Activated CD8-positive, alpha-beta T cell treated with anti-CD3 and anti-CD28 coated beads, Interleukin-2, amount 10 ng/mL, durations not matched to agents 7 days and 5 days (primary cell): Measurements from ENCODE around the gene LNX2. TPM values are rescaled to one million over a fixed set of nuclear protein-coding genes. Genes with fewer than 3 reads are reported as not detected.

Source experiments
- ATAC-seq: fragments of 150-1000 bp; cut with Tn5 transposase; one replicate; pipeline ENCODE4 v1.10.0; 2021; ENCODE audit warnings: moderate library complexity
- CTCF ChIA-PET: fragments of 350-600 bp; sonication (Branson Sonifier 250); formaldehyde crosslinking; loops from one replicate; lab custom pipeline; 2021; ENCODE audit warnings: antibody characterized with exemption; lab: Charles Lee
- POLR2A ChIA-PET: fragments of 350-600 bp; sonication (Branson Sonifier 250); formaldehyde crosslinking; loops from one replicate; lab custom pipeline; 2021; ENCODE audit warnings: antibody characterized with exemption; lab: Charles Lee
- DNase-seq: peaks from one replicate; pipeline ENCODE4 v3.0.0-alpha.2; 2020
- H3K27ac Mint-ChIP-seq: one replicate; pipeline ENCODE4 v1.8.0; 2021; ENCODE audit warnings: mild to moderate bottlenecking, mixed read lengths
- H3K27me3 Mint-ChIP-seq: one replicate; pipeline ENCODE4 v1.8.0; 2021; ENCODE audit warnings: low read depth, mixed read lengths
- H3K36me3 Mint-ChIP-seq: one replicate; pipeline ENCODE4 v1.8.0; 2021; ENCODE audit warnings: low read depth, mixed read lengths
- H3K4me1 Mint-ChIP-seq: one replicate; pipeline ENCODE4 v1.8.0; 2021; ENCODE audit warnings: low read depth, mixed read lengths
- H3K4me3 Mint-ChIP-seq: one replicate; pipeline ENCODE4 v1.8.0; 2021; ENCODE audit warnings: mild to moderate bottlenecking, mixed read lengths
- H3K9me3 Mint-ChIP-seq: one replicate; pipeline ENCODE4 v1.8.0; 2022; ENCODE audit warnings: mixed read lengths; ENCODE audit not compliant: insufficient read depth
- total RNA-seq, 2 experiments: library from RNA; stranded (reverse); gene quantifications; one replicate each; pipeline ENCODE4 v1.2.3, GENCODE V29; 2021

The LNX2 gene
- total RNA-seq, 2 experiments from 2014 or later = 7.1 to 7.6 TPM

GRCh38 chr13:27526516-27526915, 93.8 kb downstream of the LNX2 start:
- DNase-seq (no peak), ATAC-seq (no peak)
- Mint-ChIP-seq H3K27me3 (no peaks in the 10 kb centered on the region), H3K27ac (no peak overlapping the region), H3K9me3 (peaks cover 4% of the 10 kb centered on the region), H3K4me1 (peaks cover 14% of the 10 kb centered on the region), H3K4me3 (no peak overlapping the region), H3K36me3 (no peaks in the 10 kb centered on the region)
- POLR2A ChIA-PET = no interaction called here
- CTCF ChIA-PET = interaction anchor here (1.3 kb wide), 1 partner anchor 300 kb away, joined by 3 read pairs; no protein-coding TSS in a partner anchor

DNA sequence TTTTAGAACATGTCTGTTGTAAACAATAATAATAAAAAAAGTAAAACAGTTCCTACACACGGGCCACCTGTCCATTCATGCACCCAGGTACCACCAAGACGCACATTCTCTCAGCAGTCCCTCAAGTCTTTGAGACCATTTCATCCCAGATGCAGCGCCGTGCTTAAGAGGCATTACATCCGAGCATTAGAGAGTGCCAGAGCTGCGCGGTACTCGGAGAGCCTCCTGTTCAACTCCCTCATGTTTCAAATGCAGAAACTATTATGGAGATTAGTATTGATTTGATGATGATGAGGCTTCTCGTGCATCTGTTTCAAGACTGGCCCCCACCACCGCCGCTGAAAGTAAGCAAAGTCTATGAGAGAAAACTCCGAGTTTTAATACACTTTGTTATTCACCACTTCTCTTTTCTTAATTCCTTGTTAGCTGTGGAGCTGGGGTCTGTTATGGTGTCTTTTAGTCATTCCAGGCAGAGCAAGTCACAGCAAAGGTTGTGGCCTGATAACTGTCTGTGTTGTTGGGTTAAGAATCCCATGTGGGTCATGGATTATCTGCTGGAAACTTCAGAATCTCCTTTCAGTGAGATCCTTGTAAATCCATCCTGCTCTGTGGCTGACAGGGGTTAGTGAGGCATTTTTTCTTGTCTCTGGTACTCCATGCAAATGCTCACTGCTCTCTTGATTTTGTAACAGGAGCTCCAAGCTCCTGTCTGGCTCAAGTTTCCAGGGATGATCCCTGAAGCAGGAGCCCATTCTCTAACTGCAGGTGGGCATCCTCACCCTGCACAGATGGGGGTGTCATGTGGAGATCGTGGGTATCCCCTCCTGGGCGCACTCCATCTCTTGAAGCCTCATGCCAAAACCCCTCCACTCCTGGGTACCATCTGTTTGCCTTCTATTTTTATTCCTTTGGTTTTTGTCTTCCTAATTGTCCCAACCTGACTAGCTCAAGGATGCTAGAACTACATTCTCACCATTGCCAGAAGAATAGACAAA, 95.1 kb downstream of the LNX2 start:
- CTCF ChIA-PET = interaction anchor here (1.0 kb wide), 1 partner anchor 301 kb away, joined by 3 read pairs; no protein-coding TSS in a partner anchor
- peaks cover 4% of the 10 kb centered on the region for H3K9me3 Mint-ChIP-seq
- H3K4me3 Mint-ChIP-seq = no peak overlapping the region
- no peaks in the 10 kb centered on the region for H3K36me3 Mint-ChIP-seq
- H3K4me1 Mint-ChIP-seq = peaks cover 14% of the 10 kb centered on the region
- DNase-seq = no peak
- H3K27ac Mint-ChIP-seq = no peak overlapping the region
- no peaks in the 10 kb centered on the region for H3K27me3 Mint-ChIP-seq
- no peak for ATAC-seq
- POLR2A ChIA-PET = no interaction called here

DNA sequence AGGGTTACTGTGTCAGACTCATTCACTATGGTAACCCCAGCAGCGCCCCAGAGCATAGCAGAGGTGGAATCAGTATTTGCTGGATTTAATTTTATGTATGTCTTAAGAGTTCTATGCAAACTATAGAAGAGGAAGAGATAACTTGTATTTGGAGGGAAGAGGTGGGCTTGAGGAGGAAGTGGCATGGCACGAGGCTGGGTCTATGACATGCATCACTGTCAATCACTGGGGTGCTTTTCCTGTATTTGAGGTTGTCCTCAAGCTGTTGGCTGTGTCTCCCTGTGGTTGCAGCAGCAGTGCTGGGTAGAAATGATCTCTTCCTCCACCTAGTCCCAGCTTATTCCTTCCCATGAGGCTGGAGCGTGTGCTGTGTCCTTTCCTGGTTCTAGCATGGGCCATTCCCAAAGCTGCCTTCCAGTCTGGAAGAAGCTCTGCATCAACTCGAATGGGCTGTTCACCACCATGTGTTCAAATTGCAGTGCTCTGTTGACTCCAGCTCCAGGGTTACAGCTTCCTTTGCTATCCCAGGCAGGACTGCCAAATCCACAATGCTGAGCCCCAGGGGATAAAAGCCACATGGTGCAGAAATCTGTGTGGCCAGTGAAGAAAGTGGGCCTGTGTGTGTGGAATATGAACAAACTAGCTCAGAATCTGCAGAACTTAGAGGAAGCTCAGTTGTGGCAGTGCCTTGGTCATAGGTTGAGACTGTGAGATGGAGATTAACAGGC, 96.8 kb downstream of the LNX2 start:
- CTCF ChIA-PET = interaction anchor here (0.9 to 1.6 kb wide), 5 partner anchors 10 to 161 kb away, joined by 3 to 12 read pairs (median 3); no protein-coding TSS in a partner anchor
- DNase-seq (peak; percentile 24), ATAC-seq (no peak)
- Mint-ChIP-seq H3K9me3 (peaks cover 4% of the 10 kb centered on the region), H3K27ac (no peak overlapping the region), H3K4me1 (peaks cover 14% of the 10 kb centered on the region), H3K27me3 (peaks cover 14% of the 10 kb centered on the region), H3K4me3 (no peak overlapping the region), H3K36me3 (no peaks in the 10 kb centered on the region)
- POLR2A ChIA-PET = no interaction called here

- Mint-ChIP-seq H3K4me3 (no peak overlapping the region), H3K27ac (no peak overlapping the region), H3K9me3 (no peaks in the 10 kb centered on the region), H3K36me3 (no peaks in the 10 kb centered on the region), H3K27me3 (peaks cover 19% of the 10 kb centered on the region), H3K4me1 (peaks cover 14% of the 10 kb centered on the region)
- DNase-seq (no peak), ATAC-seq (no peak)
- ChIA-PET CTCF (interaction anchor here (0.9 to 1.6 kb wide), 4 partner anchors 10 to 161 kb away, joined by 3 to 12 read pairs (median 3); no protein-coding TSS in a partner anchor), POLR2A (no interaction called here)
Observed at GRCh38 chr13:27522847-27523246, 97.5 kb downstream of the LNX2 start.

DNA sequence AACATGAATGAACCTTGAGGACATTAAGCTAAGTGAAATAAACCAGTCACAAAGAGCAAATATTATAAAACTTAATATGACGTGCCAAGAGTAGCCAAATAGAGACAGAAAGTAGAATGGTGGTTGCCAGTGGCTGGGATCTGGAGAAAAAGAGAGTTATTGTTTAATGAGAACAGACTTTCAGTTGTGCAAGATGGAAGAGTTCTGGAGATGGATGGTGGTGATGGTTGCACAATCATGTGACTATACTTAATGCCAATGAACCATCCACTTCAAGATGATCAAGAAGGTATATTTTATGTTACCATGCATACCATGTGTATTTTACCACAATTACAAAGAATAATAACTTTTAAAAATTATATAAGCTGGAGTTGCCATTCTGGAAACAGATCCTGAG, 104.2 kb downstream of the LNX2 start:
- no peak for ATAC-seq
- ChIA-PET CTCF (no interaction called here), POLR2A (no interaction called here)
- Mint-ChIP-seq H3K27ac (no peak overlapping the region), H3K9me3 (no peaks in the 10 kb centered on the region), H3K27me3 (peaks cover 29% of the 10 kb centered on the region), H3K4me1 (no peaks in the 10 kb centered on the region), H3K36me3 (no peaks in the 10 kb centered on the region), H3K4me3 (no peak overlapping the region)
- no peak for DNase-seq

GRCh38 chr13:27510082-27510481, 110.2 kb downstream of the LNX2 start:
- no peak overlapping the region for H3K4me3 Mint-ChIP-seq

DNA sequence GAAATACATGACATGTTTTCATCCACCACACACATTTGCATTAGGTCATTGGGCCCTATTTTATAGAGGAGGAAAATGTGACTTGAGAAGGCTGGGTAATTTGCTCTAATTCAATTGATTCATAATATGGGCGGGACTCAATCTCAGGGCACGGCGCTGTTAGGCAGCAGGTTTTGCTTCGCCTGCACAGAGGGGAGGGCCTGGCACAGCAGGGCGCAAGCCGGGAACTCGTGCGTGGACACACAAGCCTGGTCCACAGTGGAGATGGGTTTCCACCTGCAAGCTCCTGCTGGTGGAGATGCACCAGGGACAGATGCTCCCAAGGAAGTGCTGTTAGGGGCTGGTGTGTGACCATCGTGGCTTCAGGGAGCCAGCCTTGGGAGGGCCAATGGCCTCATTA, 111.5 kb downstream of the LNX2 start:
- POLR2A ChIA-PET = no interaction called here
- no peaks in the 10 kb centered on the region for H3K9me3 Mint-ChIP-seq
- H3K27ac Mint-ChIP-seq = no peak overlapping the region

More at GRCh38 chr13:27510082-27510481, 110.2 kb downstream of the LNX2 start:
- Mint-ChIP-seq H3K4me1 (no peaks in the 10 kb centered on the region), H3K27me3 (peaks cover 3% of the 10 kb centered on the region), H3K36me3 (no peaks in the 10 kb centered on the region), H3K9me3 (no peaks in the 10 kb centered on the region), H3K27ac (no peak overlapping the region)
- no peak for DNase-seq
- POLR2A ChIA-PET = no interaction called here
- CTCF ChIA-PET = no interaction called here
- no peak for ATAC-seq

DNA sequence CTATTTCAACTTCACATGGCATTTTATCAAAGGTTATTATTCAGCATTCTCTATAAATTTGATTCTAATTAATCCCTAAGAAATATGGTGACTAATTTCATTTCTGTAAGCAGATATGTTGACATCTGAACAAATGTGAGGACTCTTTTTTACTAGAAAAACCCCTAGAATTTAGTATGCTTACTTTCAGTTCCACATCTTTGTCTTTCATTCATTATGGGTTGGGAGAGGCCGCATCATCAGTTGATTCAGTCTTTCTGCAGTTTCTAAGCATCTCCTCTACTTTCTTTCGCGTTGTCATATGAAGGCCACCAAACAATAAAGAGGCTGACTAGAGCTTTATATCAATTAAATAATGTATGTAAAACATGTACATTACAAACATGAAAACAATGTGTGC, 114.5 kb downstream of the LNX2 start:
- Mint-ChIP-seq H3K36me3 (no peaks in the 10 kb centered on the region), H3K9me3 (no peaks in the 10 kb centered on the region), H3K27me3 (no peaks in the 10 kb centered on the region), H3K4me3 (no peak overlapping the region), H3K4me1 (no peaks in the 10 kb centered on the region), H3K27ac (no peak overlapping the region)
- DNase-seq (no peak), ATAC-seq (no peak)
- CTCF ChIA-PET = no interaction called here
- POLR2A ChIA-PET = no interaction called here

More for the DNA sequence above, 111.5 kb downstream of the LNX2 start:
- Mint-ChIP-seq H3K27me3 (peaks cover 3% of the 10 kb centered on the region), H3K4me3 (no peak overlapping the region), H3K4me1 (no peaks in the 10 kb centered on the region), H3K36me3 (no peaks in the 10 kb centered on the region)
- no peak for DNase-seq
- CTCF ChIA-PET = no interaction called here
- no peak for ATAC-seq

DNA sequence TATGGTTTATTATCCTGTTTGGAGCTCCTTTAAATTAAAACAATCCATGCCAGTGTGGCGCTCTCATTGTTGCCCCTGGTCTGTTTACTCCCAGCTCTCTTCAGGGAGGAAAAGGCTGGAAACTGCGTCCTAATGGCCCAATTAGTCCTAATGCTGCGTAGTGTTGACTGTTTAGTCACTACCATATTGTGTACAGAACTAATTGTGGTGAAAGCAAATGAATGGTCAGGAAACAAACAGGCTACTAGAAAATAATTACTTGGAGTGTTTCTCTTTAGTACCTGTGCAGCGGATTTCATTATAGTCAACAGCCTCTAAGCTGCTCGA, 115.5 kb downstream of the LNX2 start:
- no peak for ATAC-seq

DNA sequence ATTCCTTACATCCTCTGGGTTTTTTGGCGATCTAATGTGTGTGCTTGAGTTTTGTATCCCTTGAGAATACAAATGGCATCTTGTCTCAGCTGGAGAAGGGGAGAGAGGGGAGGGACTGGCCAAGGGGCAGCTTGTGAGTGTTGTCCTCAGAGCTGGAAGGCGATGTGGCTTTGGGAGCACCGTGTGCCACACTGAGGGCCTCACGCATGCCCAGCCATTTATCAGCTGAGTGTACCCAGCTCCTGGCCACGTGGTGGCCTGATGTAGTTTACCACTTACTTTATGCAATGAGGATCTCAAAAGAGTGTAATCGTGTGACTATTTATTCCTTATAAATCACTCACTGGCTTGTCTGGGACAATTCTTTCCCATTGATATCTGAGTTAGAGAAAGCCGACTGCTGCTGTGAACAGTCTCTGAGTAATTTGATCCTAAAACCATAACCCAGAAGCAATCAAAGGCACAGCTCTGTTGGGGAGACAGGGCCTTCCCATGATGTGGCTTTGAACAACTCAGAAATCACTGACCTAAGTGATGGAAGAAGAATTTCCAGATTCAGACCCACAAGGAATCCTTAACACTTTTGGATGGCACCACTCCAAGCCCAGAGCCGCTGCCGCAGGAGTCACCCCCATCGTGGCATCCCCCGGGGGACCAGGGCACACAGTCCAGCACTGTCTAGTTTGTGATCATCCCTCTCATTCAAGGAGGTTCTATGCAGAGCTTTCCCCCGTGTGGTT, 116.0 kb downstream of the LNX2 start:
- no peaks in the 10 kb centered on the region for H3K36me3 Mint-ChIP-seq
- no peak overlapping the region for H3K4me3 Mint-ChIP-seq
- ChIA-PET CTCF (interaction anchor here (0.7 kb wide), 1 partner anchor 325 kb away, joined by 3 read pairs; no protein-coding TSS in a partner anchor), POLR2A (no interaction called here)
- no peak for ATAC-seq
- no peak for DNase-seq
- H3K27ac Mint-ChIP-seq = no peak overlapping the region
- H3K4me1 Mint-ChIP-seq = no peaks in the 10 kb centered on the region
- no peaks in the 10 kb centered on the region for H3K27me3 Mint-ChIP-seq
- no peaks in the 10 kb centered on the region for H3K9me3 Mint-ChIP-seq

More for the DNA sequence above, 115.5 kb downstream of the LNX2 start:
- no peaks in the 10 kb centered on the region for H3K36me3 Mint-ChIP-seq
- H3K4me3 Mint-ChIP-seq = no peak overlapping the region
- ChIA-PET CTCF (no interaction called here), POLR2A (no interaction called here)
- DNase-seq = no peak
- H3K9me3 Mint-ChIP-seq = no peaks in the 10 kb centered on the region
- no peaks in the 10 kb centered on the region for H3K27me3 Mint-ChIP-seq
- H3K4me1 Mint-ChIP-seq = no peaks in the 10 kb centered on the region
- no peak overlapping the region for H3K27ac Mint-ChIP-seq

DNA sequence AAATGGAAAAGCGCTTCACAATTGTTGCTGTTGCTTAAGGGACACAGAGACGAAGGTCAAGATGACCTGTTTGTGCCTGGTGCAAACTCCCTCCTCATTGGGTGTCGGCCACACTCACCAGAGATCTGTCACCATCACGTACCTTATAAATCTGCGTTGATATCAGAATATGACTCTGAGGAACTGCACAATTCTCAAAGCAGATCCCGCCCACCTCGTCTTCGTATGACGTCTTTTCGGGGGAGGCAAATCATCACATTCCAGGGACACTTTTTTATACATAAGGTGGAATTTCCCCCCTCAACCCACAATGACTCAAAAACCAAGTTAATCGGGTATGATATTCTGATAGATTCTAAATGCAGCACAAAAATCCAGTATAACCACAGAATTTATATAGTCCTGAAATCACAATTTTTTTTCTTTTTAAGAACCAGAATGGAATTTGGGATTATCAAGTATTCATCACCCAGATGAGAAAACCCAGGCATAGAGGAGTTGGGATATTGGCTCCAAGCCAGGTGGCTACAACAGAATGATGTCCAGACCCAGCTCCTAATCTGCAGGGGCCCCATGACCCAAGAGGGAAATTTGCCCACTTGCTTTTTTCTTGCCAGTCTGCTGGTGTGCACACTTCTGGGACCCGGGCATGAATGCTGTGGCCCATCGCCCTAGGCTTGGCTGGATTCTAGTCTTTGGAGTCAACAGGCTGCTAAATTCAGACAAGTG, 119.4 kb downstream of the LNX2 start:
- no peaks in the 10 kb centered on the region for H3K36me3 Mint-ChIP-seq
- ATAC-seq (no peak), DNase-seq (no peak)
- ChIA-PET POLR2A (no interaction called here), CTCF (no interaction called here)
- H3K27ac Mint-ChIP-seq = no peak overlapping the region
- no peaks in the 10 kb centered on the region for H3K9me3 Mint-ChIP-seq
- no peak overlapping the region for H3K4me3 Mint-ChIP-seq
- no peaks in the 10 kb centered on the region for H3K4me1 Mint-ChIP-seq
- no peaks in the 10 kb centered on the region for H3K27me3 Mint-ChIP-seq
